ENCODE data around the gene MRPL49. TPM values are rescaled to one million over a fixed set of nuclear protein-coding genes. Genes with fewer than 3 reads are reported as not detected.

MRPL49 gene
- total and polyA plus RNA-seq, 2 of the 13 experiments (the other 11 are each of a cell fraction or from before 2014, with no cell fraction given), result 39.2 to 53.3 TPM

DNA sequence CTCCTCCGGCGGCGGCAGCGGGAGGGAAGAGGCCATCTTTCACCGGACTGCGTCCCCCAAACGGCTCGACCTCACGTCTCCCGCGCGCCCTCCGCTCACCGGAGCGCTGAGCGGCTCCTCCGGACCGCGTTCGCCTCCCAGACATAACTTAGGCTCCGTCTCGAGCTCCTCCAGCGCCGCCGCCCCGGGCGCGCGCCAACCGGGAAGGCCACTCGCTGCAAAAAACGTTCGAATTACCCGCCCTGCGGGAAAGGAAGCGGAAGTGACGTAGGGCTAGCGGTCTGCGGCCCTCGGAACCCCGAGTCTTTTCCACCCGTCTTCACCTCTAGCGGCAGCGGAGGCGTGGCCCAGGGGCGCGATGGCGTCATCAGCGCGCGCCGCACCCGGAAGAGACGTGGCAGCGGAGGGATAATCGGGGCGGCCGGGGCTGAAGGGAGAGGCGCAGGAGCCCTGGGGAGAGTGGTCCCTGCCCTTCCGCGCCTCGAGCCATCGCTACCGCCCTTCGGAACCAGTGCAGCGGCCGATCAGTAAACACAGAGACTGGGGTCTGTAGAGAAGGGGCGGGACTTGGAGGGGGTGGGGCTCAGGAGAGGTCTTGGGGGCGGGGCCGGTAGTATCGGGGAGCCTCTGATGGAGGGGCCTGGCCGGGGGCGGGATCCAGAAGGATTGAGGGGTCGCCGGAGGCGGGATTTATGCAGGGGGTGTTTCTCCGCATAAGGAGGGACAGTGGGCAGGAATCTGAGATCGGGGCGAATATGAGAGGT is 38.1 kb upstream of the MRPL49 start, which contains the start of the genes CDCA5 and ZFPL1 (continued):
- TF ChIP-seq, protein P1, sequence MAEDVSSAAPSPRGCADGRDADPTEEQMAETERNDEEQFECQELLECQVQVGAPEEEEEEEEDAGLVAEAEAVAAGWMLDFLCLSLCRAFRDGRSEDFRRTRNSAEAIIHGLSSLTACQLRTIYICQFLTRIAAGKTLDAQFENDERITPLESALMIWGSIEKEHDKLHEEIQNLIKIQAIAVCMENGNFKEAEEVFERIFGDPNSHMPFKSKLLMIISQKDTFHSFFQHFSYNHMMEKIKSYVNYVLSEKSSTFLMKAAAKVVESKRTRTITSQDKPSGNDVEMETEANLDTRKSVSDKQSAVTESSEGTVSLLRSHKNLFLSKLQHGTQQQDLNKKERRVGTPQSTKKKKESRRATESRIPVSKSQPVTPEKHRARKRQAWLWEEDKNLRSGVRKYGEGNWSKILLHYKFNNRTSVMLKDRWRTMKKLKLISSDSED (CRISPR knock-in tag; IDR thresholded peaks at IDR 0.05), result no peak
- TF ChIP-seq, protein P2, sequence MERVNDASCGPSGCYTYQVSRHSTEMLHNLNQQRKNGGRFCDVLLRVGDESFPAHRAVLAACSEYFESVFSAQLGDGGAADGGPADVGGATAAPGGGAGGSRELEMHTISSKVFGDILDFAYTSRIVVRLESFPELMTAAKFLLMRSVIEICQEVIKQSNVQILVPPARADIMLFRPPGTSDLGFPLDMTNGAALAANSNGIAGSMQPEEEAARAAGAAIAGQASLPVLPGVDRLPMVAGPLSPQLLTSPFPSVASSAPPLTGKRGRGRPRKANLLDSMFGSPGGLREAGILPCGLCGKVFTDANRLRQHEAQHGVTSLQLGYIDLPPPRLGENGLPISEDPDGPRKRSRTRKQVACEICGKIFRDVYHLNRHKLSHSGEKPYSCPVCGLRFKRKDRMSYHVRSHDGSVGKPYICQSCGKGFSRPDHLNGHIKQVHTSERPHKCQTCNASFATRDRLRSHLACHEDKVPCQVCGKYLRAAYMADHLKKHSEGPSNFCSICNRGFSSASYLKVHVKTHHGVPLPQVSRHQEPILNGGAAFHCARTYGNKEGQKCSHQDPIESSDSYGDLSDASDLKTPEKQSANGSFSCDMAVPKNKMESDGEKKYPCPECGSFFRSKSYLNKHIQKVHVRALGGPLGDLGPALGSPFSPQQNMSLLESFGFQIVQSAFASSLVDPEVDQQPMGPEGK (CRISPR knock-in tag; IDR thresholded peaks at IDR 0.05), result peak; percentile 59
- no peak for TF ChIP-seq ZNF3 (CRISPR knock-in tag; IDR thresholded peaks at IDR 0.05)
- TF ChIP-seq AGO1 (IDR thresholded peaks at IDR 0.05; ENCODE audit: low read depth, low read length, poor library complexity, severe bottlenecking), result peak; percentile 36
- no peak for TF ChIP-seq HMG20A (CRISPR knock-in tag; IDR thresholded peaks at IDR 0.05; ENCODE audit: borderline replicate concordance)
- TF ChIP-seq PHF21A (CRISPR knock-in tag; IDR thresholded peaks at IDR 0.05), result peak; percentile 58
- TF ChIP-seq ZNF24 (IDR thresholded peaks at IDR 0.05), result no peak
- TF ChIP-seq ZNF713 (CRISPR knock-in tag; IDR thresholded peaks at IDR 0.05), result peak; percentile 99; the same call in 1 of the 2 replicates
- TF ChIP-seq ZBTB7B (CRISPR knock-in tag; IDR thresholded peaks at IDR 0.05), result peak; percentile 63
- TF ChIP-seq, protein P3, sequence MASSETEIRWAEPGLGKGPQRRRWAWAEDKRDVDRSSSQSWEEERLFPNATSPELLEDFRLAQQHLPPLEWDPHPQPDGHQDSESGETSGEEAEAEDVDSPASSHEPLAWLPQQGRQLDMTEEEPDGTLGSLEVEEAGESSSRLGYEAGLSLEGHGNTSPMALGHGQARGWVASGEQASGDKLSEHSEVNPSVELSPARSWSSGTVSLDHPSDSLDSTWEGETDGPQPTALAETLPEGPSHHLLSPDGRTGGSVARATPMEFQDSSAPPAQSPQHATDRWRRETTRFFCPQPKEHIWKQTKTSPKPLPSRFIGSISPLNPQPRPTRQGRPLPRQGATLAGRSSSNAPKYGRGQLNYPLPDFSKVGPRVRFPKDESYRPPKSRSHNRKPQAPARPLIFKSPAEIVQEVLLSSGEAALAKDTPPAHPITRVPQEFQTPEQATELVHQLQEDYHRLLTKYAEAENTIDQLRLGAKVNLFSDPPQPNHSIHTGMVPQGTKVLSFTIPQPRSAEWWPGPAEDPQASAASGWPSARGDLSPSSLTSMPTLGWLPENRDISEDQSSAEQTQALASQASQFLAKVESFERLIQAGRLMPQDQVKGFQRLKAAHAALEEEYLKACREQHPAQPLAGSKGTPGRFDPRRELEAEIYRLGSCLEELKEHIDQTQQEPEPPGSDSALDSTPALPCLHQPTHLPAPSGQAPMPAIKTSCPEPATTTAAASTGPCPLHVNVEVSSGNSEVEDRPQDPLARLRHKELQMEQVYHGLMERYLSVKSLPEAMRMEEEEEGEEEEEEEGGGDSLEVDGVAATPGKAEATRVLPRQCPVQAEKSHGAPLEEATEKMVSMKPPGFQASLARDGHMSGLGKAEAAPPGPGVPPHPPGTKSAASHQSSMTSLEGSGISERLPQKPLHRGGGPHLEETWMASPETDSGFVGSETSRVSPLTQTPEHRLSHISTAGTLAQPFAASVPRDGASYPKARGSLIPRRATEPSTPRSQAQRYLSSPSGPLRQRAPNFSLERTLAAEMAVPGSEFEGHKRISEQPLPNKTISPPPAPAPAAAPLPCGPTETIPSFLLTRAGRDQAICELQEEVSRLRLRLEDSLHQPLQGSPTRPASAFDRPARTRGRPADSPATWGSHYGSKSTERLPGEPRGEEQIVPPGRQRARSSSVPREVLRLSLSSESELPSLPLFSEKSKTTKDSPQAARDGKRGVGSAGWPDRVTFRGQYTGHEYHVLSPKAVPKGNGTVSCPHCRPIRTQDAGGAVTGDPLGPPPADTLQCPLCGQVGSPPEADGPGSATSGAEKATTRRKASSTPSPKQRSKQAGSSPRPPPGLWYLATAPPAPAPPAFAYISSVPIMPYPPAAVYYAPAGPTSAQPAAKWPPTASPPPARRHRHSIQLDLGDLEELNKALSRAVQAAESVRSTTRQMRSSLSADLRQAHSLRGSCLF (CRISPR knock-in tag; IDR thresholded peaks at IDR 0.05; ENCODE audit: borderline replicate concordance), result no peak
- TF ChIP-seq RXRB (CRISPR knock-in tag; IDR thresholded peaks at IDR 0.05; ENCODE audit: borderline replicate concordance), result peak; percentile 39; the same call in 1 of the 2 replicates
- TF ChIP-seq ZNF160 (CRISPR knock-in tag; IDR thresholded peaks at IDR 0.05), result peak; percentile 21; the same call in 1 of the 2 replicates
- TF ChIP-seq MEF2D (CRISPR knock-in tag; IDR thresholded peaks at IDR 0.05), result peak; percentile 59
- TF ChIP-seq MBNL3 (CRISPR knock-in tag; conservative IDR thresholded peaks at IDR 0.05), result no peak
- TF ChIP-seq ZNF451 (CRISPR knock-in tag; IDR thresholded peaks at IDR 0.05), result peak; percentile 78; the same call in 1 of the 2 replicates
- TF ChIP-seq ZMYM2 (CRISPR knock-in tag; IDR thresholded peaks at IDR 0.05), result no peak
- 0 out of 2 replicates have a peak, but pooled peaks have one; percentile 65 for TF ChIP-seq ZNF749 (CRISPR knock-in tag; IDR thresholded peaks at IDR 0.05; ENCODE audit: borderline replicate concordance)
- TF ChIP-seq, protein P4, sequence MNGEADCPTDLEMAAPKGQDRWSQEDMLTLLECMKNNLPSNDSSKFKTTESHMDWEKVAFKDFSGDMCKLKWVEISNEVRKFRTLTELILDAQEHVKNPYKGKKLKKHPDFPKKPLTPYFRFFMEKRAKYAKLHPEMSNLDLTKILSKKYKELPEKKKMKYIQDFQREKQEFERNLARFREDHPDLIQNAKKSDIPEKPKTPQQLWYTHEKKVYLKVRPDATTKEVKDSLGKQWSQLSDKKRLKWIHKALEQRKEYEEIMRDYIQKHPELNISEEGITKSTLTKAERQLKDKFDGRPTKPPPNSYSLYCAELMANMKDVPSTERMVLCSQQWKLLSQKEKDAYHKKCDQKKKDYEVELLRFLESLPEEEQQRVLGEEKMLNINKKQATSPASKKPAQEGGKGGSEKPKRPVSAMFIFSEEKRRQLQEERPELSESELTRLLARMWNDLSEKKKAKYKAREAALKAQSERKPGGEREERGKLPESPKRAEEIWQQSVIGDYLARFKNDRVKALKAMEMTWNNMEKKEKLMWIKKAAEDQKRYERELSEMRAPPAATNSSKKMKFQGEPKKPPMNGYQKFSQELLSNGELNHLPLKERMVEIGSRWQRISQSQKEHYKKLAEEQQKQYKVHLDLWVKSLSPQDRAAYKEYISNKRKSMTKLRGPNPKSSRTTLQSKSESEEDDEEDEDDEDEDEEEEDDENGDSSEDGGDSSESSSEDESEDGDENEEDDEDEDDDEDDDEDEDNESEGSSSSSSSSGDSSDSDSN (CRISPR knock-in tag; IDR thresholded peaks at IDR 0.05), result peak; percentile 68
- no peak for TF ChIP-seq ZNF577 (CRISPR knock-in tag; IDR thresholded peaks at IDR 0.05; ENCODE audit: borderline replicate concordance, low read depth)

Measured in HepG2 (cell line).